ENCODE data around the gene ZPR1.

ZPR1 gene

DNA sequence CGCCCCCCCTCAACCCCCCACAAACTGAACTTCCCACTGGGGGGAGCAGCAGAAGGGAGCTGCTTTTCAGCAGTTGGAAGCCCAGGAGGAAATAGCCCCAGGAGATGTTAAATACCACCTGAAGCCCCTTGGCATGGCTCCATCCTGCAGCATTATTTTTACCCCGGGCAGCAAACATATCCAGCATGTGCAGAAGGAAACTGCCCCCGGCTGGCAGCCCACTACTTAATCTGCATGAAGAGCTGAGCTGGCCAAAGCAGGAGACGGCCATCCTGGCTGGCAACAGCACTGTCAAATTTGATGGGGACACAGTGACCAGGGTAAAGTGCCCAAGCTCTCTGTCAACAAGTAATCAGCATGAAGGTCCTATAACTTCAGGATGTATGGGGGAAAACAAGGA lies 47.1 kb downstream of the ZPR1 start:
- H3K4me3 ChIP-seq (ENCODE audit: low read depth, low read length): no peak overlapping the region
- H2AFZ ChIP-seq: no peak overlapping the region
- H3K36me3 ChIP-seq (ENCODE audit: control insufficient read depth, insufficient read depth, low read length): no peaks in the 10 kb centered on the region
- H3K9ac ChIP-seq: no peak overlapping the region
- no peak overlapping the region for H3K27ac ChIP-seq
- H3K27me3 ChIP-seq (ENCODE audit: control insufficient read depth, insufficient read depth, low read length): no peaks in the 10 kb centered on the region
- no peak overlapping the region for H3K4me2 ChIP-seq (ENCODE audit: low read length)
- TF ChIP-seq, protein P1, sequence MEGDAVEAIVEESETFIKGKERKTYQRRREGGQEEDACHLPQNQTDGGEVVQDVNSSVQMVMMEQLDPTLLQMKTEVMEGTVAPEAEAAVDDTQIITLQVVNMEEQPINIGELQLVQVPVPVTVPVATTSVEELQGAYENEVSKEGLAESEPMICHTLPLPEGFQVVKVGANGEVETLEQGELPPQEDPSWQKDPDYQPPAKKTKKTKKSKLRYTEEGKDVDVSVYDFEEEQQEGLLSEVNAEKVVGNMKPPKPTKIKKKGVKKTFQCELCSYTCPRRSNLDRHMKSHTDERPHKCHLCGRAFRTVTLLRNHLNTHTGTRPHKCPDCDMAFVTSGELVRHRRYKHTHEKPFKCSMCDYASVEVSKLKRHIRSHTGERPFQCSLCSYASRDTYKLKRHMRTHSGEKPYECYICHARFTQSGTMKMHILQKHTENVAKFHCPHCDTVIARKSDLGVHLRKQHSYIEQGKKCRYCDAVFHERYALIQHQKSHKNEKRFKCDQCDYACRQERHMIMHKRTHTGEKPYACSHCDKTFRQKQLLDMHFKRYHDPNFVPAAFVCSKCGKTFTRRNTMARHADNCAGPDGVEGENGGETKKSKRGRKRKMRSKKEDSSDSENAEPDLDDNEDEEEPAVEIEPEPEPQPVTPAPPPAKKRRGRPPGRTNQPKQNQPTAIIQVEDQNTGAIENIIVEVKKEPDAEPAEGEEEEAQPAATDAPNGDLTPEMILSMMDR (IDR thresholded peaks at IDR 0.05): no peak
- no peaks in the 10 kb centered on the region for H3K9me3 ChIP-seq (ENCODE audit: control insufficient read depth, low read length)
- H3K4me1 ChIP-seq: no peaks in the 10 kb centered on the region
- no peaks in the 10 kb centered on the region for H3K79me2 ChIP-seq

DNA sequence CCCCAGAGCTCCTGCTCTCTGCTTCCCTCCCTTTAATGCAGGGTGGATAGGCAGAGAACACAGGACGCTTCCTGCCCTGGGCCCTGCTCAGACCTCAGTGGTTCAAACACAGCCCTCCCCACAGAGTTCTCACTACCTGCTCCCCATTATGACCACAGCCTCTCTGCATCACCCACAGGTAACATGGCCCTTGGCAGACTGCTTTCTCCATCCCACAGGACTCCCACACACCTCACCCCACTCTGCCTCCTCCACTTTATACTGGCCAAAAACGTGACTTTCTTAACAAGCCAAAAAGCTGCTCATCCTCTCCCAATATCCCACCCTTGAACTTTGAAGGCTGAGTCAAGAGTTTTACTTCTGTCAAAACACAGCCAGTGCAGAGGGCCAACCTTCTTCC lies 48.8 kb downstream of the ZPR1 start:
- Histone ChIP-seq H3K79me2 (no peaks in the 10 kb centered on the region), H3K36me3 (ENCODE audit: control insufficient read depth, insufficient read depth, low read length) (no peaks in the 10 kb centered on the region), H2AFZ (no peak overlapping the region), H3K27me3 (ENCODE audit: control insufficient read depth, insufficient read depth, low read length) (no peaks in the 10 kb centered on the region), H3K4me1 (no peaks in the 10 kb centered on the region), H3K27ac (no peak overlapping the region), H3K4me3 (ENCODE audit: low read depth, low read length) (no peak overlapping the region), H3K9me3 (ENCODE audit: control insufficient read depth, low read length) (no peaks in the 10 kb centered on the region), H3K4me2 (ENCODE audit: low read length) (no peak overlapping the region), H3K9ac (no peak overlapping the region)
- TF ChIP-seq, protein P1 (IDR thresholded peaks at IDR 0.05): no peak

DNA sequence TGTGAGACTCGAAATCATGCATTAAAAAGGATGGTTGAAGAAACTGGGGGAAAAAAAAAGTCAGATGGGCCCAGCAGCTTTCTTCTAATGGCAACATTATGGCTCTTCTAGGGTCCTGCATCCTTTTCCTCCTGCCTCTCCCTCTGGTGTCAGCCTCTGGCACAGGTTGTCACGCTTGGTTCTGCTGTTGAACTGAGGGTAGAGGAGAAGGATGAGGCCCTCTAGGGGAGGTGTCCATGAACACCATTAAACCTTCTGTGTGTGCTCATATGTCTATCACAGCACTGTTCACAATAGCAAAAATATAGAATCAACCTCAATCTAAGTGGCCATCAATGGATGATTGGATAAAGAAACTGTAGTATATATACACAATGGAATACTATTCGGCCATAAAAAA lies 51.1 kb downstream of the ZPR1 start:
- Histone ChIP-seq H2AFZ (no peak overlapping the region), H3K4me2 (ENCODE audit: low read length) (no peak overlapping the region), H3K9ac (no peak overlapping the region), H3K79me2 (no peaks in the 10 kb centered on the region), H3K27ac (no peak overlapping the region), H3K4me1 (no peaks in the 10 kb centered on the region), H3K27me3 (ENCODE audit: control insufficient read depth, insufficient read depth, low read length) (no peaks in the 10 kb centered on the region), H3K9me3 (ENCODE audit: control insufficient read depth, low read length) (no peaks in the 10 kb centered on the region), H3K4me3 (ENCODE audit: low read depth, low read length) (no peak overlapping the region), H3K36me3 (ENCODE audit: control insufficient read depth, insufficient read depth, low read length) (no peaks in the 10 kb centered on the region)
- TF ChIP-seq, protein P1 (IDR thresholded peaks at IDR 0.05): no peak

DNA sequence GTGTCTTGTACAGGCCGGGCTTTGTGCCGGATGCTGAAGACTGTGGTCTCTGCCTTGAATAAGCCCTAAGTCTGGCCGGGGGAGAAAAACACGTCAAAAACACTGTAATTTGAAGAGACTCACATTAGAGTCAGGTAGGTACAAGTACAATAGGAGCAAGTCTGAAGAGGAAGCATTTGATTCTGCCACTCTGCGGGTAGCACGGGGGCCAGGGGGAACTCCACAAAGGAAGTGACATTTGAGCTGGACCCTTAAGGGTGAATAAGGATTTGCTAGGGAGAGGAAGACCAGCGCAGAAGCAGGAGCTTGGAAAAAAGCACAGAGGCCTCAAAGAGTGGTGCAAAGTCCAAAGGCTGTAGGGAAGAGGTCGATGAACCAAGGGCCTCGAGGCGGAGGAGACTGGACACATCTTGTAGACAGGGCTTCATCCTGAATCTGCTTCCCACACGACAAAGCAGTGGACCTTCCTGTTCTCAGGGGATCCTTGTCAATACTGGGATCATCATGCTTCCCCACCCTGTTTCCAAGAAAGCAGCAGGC lies 53.8 kb downstream of the ZPR1 start:
- H3K9ac ChIP-seq: no peak overlapping the region
- no peaks in the 10 kb centered on the region for H3K36me3 ChIP-seq (ENCODE audit: control insufficient read depth, insufficient read depth, low read length)
- H3K9me3 ChIP-seq (ENCODE audit: control insufficient read depth, low read length): no peaks in the 10 kb centered on the region
- no peak overlapping the region for H3K27ac ChIP-seq
- TF ChIP-seq, protein P1 (IDR thresholded peaks at IDR 0.05): no peak
- H3K4me3 ChIP-seq (ENCODE audit: low read depth, low read length): no peak overlapping the region
- no peak overlapping the region for H2AFZ ChIP-seq
- no peaks in the 10 kb centered on the region for H3K4me1 ChIP-seq
- no peaks in the 10 kb centered on the region for H3K27me3 ChIP-seq (ENCODE audit: control insufficient read depth, insufficient read depth, low read length)
- H3K4me2 ChIP-seq (ENCODE audit: low read length): no peak overlapping the region
- H3K79me2 ChIP-seq: no peaks in the 10 kb centered on the region

DNA sequence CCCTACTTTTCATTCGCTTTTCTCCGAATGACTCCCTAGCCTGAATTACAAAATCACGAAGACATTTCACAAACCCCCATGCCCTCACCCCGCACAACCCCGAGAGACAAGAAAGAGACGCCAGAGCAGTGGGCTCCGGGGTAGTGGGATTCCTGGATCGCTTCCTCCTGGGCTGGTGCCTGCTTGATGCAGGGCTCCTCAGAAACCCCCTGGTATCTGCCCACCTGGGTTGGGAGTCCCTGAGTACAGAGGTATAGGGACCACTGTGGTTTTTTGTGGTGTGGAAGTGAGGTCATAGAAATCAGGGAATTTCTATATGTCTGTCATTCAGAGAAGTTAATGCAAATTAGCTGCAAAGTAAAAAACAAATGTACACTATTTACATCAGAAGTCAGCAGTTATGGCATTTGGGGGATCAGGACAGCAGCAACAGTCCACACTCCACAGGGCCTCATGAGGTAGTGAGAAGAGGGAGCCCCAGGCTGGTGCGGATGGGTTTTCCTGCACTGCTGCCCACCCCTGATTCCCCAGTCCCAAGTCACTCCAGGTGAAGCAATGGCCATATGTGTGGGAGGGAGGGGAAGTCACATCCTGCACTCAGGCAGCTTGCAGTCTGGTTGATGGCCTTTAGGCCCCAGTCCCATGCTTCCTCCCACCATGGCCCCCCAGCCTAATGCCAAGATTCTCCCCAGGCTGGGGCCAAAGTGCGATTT lies 54.6 kb downstream of the ZPR1 start:
- Histone ChIP-seq H3K79me2 (no peaks in the 10 kb centered on the region), H3K4me2 (ENCODE audit: low read length) (no peak overlapping the region), H3K36me3 (ENCODE audit: control insufficient read depth, insufficient read depth, low read length) (no peaks in the 10 kb centered on the region), H3K27ac (no peak overlapping the region), H3K4me1 (no peaks in the 10 kb centered on the region), H2AFZ (no peak overlapping the region), H3K9ac (no peak overlapping the region), H3K27me3 (ENCODE audit: control insufficient read depth, insufficient read depth, low read length) (no peaks in the 10 kb centered on the region), H3K4me3 (ENCODE audit: low read depth, low read length) (no peak overlapping the region), H3K9me3 (ENCODE audit: control insufficient read depth, low read length) (no peaks in the 10 kb centered on the region)
- TF ChIP-seq, protein P1 (IDR thresholded peaks at IDR 0.05): no peak
